HepG2 (cell line): Measurements from ENCODE around the gene MFSD6. TPM values are rescaled to one million over a fixed set of nuclear protein-coding genes. Genes with fewer than 3 reads are reported as not detected.

ENCODE experiments used
- BCLAF1 ChIP-seq: fragments of 450-650 bp; IDR thresholded peaks from 2 replicates; pipeline ENCODE4 v1.6.1; 2017; ENCODE audit warnings: mild to moderate bottlenecking
- BHLHE40 ChIP-seq: IDR thresholded peaks from 2 replicates; pipeline ENCODE4 v1.6.1; 2011; ENCODE audit warnings: low read length, improper control_type of control experiment
- ESRRA ChIP-seq: sonication (generic); formaldehyde crosslinking; IDR thresholded peaks from 2 replicates; pipeline ENCODE4 v1.5.1; 2020; ENCODE audit warnings: mild to moderate bottlenecking, low read depth, missing genetic modification reagents
- FIP1L1 ChIP-seq: fragments of 200-400 bp; formaldehyde crosslinking; IDR thresholded peaks from 2 replicates; pipeline ENCODE4 v1.6.1; 2018; ENCODE audit warnings: low read depth, mild to moderate bottlenecking, low read length, moderate library complexity, borderline replicate concordance; ENCODE audit not compliant: insufficient read depth
- FOXO1 ChIP-seq: sonication (generic); formaldehyde crosslinking; IDR thresholded peaks from 2 replicates; pipeline ENCODE4 v1.4.0; 2020; ENCODE audit warnings: missing genetic modification reagents
- GTF2F1 ChIP-seq: fragments of 150-350 bp; IDR thresholded peaks from 2 replicates; pipeline ENCODE4 v1.6.1; 2014; ENCODE audit warnings: low read length
- HNRNPK ChIP-seq: fragments of 200-400 bp; formaldehyde crosslinking; IDR thresholded peaks from 2 replicates; pipeline ENCODE4 v1.6.1; 2018; ENCODE audit warnings: low read length, low read depth, moderate library complexity, mild to moderate bottlenecking; ENCODE audit not compliant: poor library complexity, severe bottlenecking
- IRF1 ChIP-seq: sonication (generic); formaldehyde crosslinking; IDR thresholded peaks from 2 replicates; pipeline ENCODE4 v1.4.0; 2020; ENCODE audit warnings: low read depth, mild to moderate bottlenecking, missing genetic modification reagents
- PBX3 ChIP-seq: sonication (generic); formaldehyde crosslinking; IDR thresholded peaks from 2 replicates; pipeline ENCODE4 v1.8.1; 2023; ENCODE audit warnings: missing genetic modification reagents, inconsistent platforms, borderline replicate concordance
- RARA ChIP-seq: IDR thresholded peaks from 2 replicates; pipeline ENCODE4 v1.6.1; 2016; ENCODE audit warnings: missing genetic modification reagents, missing compliant biosample characterization
- RBM39 ChIP-seq: fragments of 200-400 bp; formaldehyde crosslinking; IDR thresholded peaks from one replicate; pipeline ENCODE4 v1.6.1; 2018; ENCODE audit warnings: antibody characterized with exemption, mild to moderate bottlenecking, low read depth, low read length; ENCODE audit not compliant: poor library complexity, severe bottlenecking
- SNAPC4 ChIP-seq: sonication (generic); formaldehyde crosslinking; IDR thresholded peaks from 2 replicates; pipeline ENCODE4 v1.4.0; 2020; ENCODE audit warnings: mild to moderate bottlenecking, missing genetic modification reagents
- TOE1 ChIP-seq: sonication (generic); formaldehyde crosslinking; IDR thresholded peaks from 2 replicates; pipeline ENCODE4 v1.4.0; 2020; ENCODE audit warnings: mild to moderate bottlenecking, missing genetic modification reagents
- U2AF1 ChIP-seq: fragments of 200-400 bp; formaldehyde crosslinking; optimal IDR thresholded peaks from 2 replicates; pipeline ENCODE3; 2017; ENCODE audit warnings: mild to moderate bottlenecking, low read depth, low read length
- XBP1 ChIP-seq: sonication (generic); formaldehyde crosslinking; IDR thresholded peaks from 2 replicates; pipeline ENCODE4 v1.5.0; 2020; ENCODE audit warnings: missing genetic modification reagents
- ZFP36 ChIP-seq: fragments of 150-350 bp; IDR thresholded peaks from 2 replicates; pipeline ENCODE4 v1.6.1; 2018; ENCODE audit warnings: borderline replicate concordance, low read length, low read depth; ENCODE audit not compliant: partially characterized antibody
- ZFX ChIP-seq: sonication (generic); formaldehyde crosslinking; IDR thresholded peaks from 2 replicates; pipeline ENCODE4 v1.4.0; 2020; ENCODE audit warnings: mild to moderate bottlenecking, low read depth, missing genetic modification reagents, moderate library complexity
- ZNF562 ChIP-seq: sonication (generic); formaldehyde crosslinking; IDR thresholded peaks from 2 replicates; pipeline ENCODE4 v1.8.0; 2022; ENCODE audit warnings: missing genetic modification reagents, borderline replicate concordance
- ZNF615 ChIP-seq: sonication (generic); formaldehyde crosslinking; IDR thresholded peaks from 2 replicates; pipeline ENCODE4 v1.5.0; 2020; ENCODE audit warnings: mild to moderate bottlenecking, missing genetic modification reagents, borderline replicate concordance
- ZNF691 ChIP-seq: sonication (generic); formaldehyde crosslinking; IDR thresholded peaks from 2 replicates; pipeline ENCODE4 v1.4.0; 2020; ENCODE audit warnings: missing genetic modification reagents, low read depth, mild to moderate bottlenecking, borderline replicate concordance
- polyA plus RNA-seq, 8 experiments: library from polyadenylated mRNA; depleted of rRNA in 3 of 8; stranded (reverse) in 7 of 8; unstranded in 1 of 8; fragments of >200 nt; fragmentation: Illumina TruSeq in 4 of 8; extraction: Trizol in 4 of 8; gene quantifications; 2 replicates each; pipeline versions ENCODE4 v1.2.1 to v1.2.3, GENCODE V29; 2011 to 2016; ENCODE audit warnings: low read depth in 4 of 8, missing spikeins in 1 of 8, mixed read lengths in 1 of 8; ENCODE audit not compliant: insufficient read depth in 1 of 8
- total RNA-seq, 5 experiments: library from RNA; depleted of rRNA; stranded (reverse); fragments of >200 nt; fragmentation: Illumina TruSeq; extraction: Trizol; gene quantifications; 2 replicates each; pipeline ENCODE4 v1.2.3, GENCODE V29; 2016; ENCODE audit warnings: low read depth in 1 of 5

The MFSD6 gene
- total and polyA plus RNA-seq, 2 of the 13 experiments (the other 11 are each of a cell fraction or from before 2014, with no cell fraction given): 0.92 to 1.4 TPM

- no peak for TF ChIP-seq SNAPC4 (CRISPR knock-in tag)
- TF ChIP-seq FIP1L1: 0 out of 2 replicates have a peak, but pooled peaks have one; percentile 13
- no peak for TF ChIP-seq RBM39
- TF ChIP-seq PBX3 (CRISPR knock-in tag): no peak
- TF ChIP-seq ZNF691 (CRISPR knock-in tag): no peak
- TF ChIP-seq GTF2F1: no peak
- TF ChIP-seq ZNF562: no peak
- no peak for TF ChIP-seq ZNF615 (CRISPR knock-in tag)
- no peak for TF ChIP-seq ZFX (CRISPR knock-in tag)
- no peak for TF ChIP-seq HNRNPK
- peak; percentile 85 for TF ChIP-seq BHLHE40
- TF ChIP-seq IRF1: no peak
- peak; percentile 88 for TF ChIP-seq ZFP36
- no peak for TF ChIP-seq XBP1 (CRISPR knock-in tag)
- no peak for TF ChIP-seq TOE1 (CRISPR knock-in tag)
- TF ChIP-seq ESRRA (CRISPR knock-in tag): no peak; the same call in 1 of the 2 replicates
- no peak for TF ChIP-seq FOXO1 (CRISPR knock-in tag)
- TF ChIP-seq RARA (CRISPR knock-in tag): 0 out of 2 replicates have a peak, but pooled peaks have one; percentile 31
- no peak for TF ChIP-seq BCLAF1
- TF ChIP-seq U2AF1: peak; percentile 28
These were observed 125.8 kb downstream of the MFSD6 start (continued) for GRCh38 chr2:190533968-190534309.
